HT-29 (cell line): ENCODE results near the gene SUDS3. TPM values are rescaled to one million over a fixed set of nuclear protein-coding genes. Genes with fewer than 3 reads are reported as not detected.

Source experiments
- DNase-seq: peaks from one replicate; pipeline ENCODE4 v3.0.0-alpha.2; 2015; ENCODE audit warnings: low spot score
- total RNA-seq: library from RNA; depleted of rRNA; stranded (reverse); fragments of >200 nt; shearing (Covaris generic); gene quantifications from 2 replicates; pipeline ENCODE4 v1.2.3, GENCODE V29; 2014

Gene SUDS3
- total RNA-seq, 1 experiment from 2014 or later, result 32.2 TPM

DNA sequence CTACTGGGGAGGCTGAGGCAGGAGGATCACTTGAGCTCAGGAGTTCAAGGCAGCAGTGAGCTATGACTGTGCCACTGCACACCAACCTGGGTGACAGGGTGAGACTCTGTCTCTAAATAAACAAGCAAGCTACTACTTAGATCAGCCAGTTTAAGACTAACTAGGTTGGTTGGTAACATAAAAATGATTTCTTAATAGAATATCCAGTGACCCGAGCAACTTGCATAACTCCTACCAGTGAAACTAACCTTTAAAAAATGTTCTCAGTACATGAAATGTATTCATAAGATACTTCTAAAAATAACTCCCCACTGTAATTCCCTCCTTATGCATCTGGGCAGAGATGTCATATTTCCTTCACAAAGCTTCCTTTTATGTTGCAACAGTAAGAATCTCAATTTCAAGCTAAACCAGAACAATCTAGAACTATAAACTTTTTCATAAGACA is 19.5 kb upstream of the SUDS3 start:
- DNase-seq, result no peak

DNA sequence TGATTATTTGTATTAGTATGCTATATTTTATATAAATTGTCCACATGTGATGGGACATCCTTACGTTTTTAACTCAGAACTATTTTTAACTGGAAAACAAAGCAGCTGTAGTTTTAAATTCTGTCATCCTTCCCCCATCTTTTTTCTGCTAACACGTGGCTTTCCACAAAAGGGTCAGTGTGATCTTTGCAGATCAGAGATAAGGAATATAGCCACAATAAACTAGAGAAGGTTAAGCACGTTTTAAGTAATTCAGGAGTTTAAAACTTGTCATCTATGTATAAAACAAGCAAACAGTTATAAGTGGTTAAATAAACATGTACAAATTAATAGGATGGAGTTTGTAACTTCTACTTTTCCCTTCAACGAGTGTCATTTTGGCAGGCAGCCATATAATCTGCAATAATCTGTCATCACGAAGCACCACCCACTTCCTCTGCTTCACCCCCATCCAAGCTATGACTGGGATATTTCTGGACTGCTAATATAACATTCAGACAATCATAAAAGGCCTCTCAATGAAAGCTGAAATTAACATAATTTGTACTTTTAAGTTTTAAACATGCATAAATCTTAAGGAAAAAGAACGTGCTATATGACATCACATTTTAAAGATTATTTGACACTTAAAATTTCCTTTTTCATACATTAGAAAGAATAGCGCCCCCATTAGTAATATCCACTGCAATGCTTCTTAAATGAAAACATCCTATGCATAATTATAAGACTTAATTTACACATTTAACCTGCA is 18.9 kb upstream of the SUDS3 start:
- DNase-seq, result no peak

GRCh38 chr12:118358008-118358359 is 18.4 kb upstream of the SUDS3 start:
- no peak for DNase-seq

GRCh38 chr12:118358612-118359540 is 17.5 kb upstream of the SUDS3 start:
- no peak for DNase-seq

GRCh38 chr12:118359541-118359915 is 16.8 kb upstream of the SUDS3 start:
- no peak for DNase-seq

DNA sequence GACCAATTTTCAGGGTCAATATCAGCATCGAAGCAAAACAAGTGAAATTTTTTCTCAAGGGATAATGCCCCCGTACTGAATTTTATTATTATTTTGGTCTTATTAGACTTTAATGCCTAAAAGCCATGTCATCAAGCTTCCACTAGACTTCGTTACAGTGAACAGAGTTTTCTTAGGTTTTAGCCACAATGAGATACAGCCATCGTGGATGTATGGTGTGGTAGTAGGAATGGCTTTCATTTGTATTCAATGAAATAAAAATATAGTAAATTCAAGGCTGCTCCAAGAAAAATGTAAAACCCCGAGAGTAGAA is 15.3 kb upstream of the SUDS3 start:
- DNase-seq, result no peak

- no peak for DNase-seq
Observed at GRCh38 chr12:118361889-118362288, 14.5 kb upstream of the SUDS3 start.

DNA sequence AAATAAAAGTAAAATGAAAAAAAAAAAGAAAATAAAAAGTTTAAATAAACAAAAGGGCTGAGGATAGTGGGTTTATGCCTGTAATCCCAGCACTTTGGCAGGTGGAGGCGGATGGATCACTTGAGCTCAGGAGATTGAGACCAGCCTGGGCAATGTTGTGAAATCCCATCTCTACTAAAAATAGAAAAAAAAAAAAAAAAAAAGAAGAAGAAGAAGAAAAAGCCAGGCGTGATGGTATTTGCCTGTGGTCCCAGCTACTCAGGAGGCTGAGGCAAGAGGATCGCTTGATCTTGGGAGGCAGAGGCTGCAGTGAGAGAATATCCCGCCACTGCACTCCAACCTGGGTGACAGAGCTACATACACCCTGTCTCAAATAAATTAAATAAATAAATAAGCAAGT is 7.5 kb upstream of the SUDS3 start:
- no peak for DNase-seq

- no peak for DNase-seq
Observed at GRCh38 chr12:118370601-118371000, 5.8 kb upstream of the SUDS3 start.

DNA sequence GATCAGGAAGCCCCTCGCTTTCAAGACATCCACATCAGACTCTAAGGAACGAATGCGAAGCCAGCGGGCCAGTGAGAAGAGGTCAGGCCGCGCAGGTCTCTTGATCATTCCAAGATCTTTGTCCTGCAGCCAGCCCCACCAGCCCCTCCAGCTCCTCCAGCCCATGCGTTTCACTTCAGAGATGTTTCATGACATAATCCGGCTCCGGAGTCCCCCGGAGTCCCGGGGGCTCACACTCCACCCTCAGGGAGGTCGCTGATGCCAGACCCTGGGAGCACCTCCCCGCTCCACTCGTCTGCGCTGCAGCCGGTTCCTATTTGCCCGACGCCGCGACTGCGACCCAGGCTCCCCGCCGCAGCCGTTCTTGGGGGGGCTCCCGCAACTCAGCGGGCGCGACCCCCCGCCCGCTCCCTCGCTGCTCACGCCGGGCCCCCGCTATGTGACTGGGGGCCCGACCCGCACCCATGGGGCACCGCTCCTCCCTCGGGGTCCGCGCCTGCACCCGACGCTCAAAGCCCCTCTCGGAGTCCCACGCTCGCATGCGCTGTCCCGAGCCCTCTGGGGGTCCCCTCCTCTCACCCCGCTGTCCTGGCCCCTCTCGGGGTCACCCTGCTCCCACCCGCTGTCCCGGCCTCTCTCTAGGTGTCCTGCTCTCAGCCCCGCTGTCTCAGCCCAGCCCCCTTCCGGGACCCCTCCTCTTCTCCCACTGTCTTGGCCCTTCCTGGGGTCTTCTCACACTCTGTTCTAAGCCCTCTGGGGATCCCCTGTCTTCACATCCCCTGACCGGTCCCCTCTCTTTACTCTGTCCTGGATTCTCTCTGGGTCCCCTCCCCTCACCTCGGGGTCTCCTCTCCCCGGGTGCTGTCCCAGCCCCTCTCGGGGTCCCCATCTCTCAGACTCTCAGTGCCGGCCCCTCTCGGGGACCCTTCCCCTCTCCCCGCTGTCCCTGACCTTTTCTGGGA is 4.8 kb upstream of the SUDS3 start:
- DNase-seq, result no peak

GRCh38 chr12:118372541-118373495 is 3.5 kb upstream of the SUDS3 start, which contains the start of gene TAOK3:
Gene TAOK3 (minus strand): TSS chr12:118372907. CDS start chr12:118255567, 117,340 bp downstream.
- DNase-seq, result peak; percentile 97

- no peak for DNase-seq
Observed at GRCh38 chr12:118373616-118374015, 2.7 kb upstream of the SUDS3 start.

DNA sequence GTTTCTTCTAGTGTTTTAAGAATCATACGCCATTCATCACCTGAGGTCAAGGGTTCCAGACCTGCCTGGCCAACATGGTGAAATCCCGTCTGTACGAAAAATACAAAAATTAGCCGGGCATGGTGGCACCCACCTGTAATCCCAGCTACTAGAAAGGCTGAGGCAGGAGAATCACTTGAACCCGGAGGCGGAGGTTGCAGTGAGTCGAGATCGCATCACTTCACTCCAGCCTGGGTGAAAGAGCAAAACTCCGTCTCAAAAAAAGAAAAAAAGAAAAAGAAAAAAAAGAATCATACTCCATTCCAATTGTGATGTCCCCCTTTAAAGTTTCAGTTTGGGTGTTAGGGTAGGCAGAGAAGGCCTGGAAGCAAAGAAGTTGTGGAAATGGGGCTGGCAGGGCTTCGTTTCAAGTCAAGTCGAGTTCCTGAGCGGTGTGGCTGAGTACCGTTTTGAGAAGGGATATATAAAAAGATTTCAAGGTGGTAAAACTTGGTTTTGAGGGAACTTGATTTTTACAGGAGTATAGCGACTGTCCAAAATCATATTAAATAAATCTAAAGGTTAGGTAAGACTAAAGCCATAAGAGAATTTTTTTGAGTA is 2.1 kb upstream of the SUDS3 start:
- DNase-seq, result no peak

- no peak for DNase-seq
Observed at GRCh38 chr12:118374909-118375308, 1.4 kb upstream of the SUDS3 start.

- DNase-seq, result no peak
Observed at GRCh38 chr12:118375348-118375747, 1.0 kb upstream of the SUDS3 start.

DNA sequence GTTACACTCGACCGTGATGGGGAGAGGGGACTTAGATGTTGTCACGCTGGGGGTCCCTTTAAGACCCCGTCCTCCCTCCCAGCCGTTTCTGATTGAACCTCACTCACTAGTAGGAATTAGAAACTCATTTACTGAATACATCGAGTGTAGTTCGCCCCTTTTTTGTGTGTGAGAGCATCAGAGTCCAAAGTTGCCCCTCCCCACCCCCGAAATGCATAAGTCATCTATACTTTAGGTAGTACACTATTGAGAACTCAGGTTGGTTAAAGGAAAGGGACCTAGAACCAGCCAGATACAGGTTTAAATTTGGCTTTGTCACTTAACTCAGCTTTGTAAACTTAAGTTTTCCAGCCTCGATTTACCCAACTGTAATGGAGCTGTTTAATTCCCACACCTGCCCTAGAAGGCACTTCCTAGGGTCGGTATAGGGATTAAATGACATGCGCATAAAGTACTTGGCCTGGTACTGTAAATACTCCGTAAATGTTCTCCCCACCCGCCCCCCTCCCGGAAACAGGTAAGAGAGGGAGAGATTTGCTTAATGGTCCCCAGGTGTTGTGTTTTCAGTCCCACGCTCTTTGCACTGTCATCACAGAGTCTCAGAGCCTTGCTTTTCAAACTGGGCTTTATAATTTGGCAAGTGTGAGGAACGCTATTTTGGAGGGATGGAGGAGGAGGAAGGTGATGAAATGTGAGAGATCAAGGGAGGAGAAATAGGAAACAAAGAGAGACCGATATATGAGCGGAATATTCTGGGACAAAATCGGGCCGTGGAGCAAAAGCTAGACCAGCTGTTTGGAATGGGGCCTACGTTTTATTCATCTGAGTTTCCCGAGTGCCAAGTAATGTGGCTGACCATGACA is 897 bp downstream of the SUDS3 start:
- DNase-seq, result no peak

GRCh38 chr12:118377884-118378470 is 1.6 kb downstream of the SUDS3 start:
- peak; percentile 88 for DNase-seq

DNA sequence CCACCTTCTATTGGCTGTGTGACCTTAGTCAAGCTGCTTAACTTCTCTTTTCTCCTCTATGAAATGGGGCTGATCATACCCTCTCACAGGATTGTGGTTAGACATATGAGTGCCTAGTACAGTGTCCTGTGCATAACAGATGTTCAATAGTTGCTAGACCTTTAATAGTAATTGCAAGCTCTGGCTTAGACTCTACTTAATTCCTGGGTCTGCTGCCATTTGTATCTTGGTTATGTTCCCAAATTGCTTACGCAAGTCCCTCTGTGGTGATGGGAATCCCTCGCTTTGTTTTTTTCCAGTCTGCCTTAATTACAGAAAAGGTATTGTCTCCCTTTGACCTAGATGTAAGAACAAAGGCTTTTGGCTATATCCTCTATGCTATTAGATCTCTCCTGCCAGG is 15.1 kb downstream of the SUDS3 start:
- DNase-seq, result no peak

DNA sequence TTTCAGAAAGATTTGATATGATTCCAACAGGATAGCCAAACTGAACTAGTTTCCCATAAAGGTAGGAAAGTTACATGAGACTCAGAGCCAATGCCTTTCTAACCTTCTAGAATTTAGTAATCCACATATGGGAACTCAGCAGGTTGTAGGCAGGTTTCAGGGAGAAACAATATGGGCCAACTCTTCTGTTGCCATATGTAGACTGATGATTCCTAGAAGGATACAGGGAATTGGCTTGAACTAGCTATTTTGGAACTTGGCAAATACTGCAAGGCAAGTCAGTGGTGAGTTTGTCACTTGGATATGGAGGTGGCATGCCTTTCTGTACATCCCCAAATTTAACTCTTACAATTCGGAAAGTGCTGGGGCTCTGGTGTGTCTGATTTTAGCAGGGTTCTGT is 15.5 kb downstream of the SUDS3 start:
- no peak for DNase-seq
